ENCODE data around the gene GLYR1. TPM values are rescaled to one million over a fixed set of nuclear protein-coding genes. Genes with fewer than 3 reads are reported as not detected.

Gene GLYR1
- total RNA-seq, 1 donor from 2014 or later: 53.0 TPM

DNA sequence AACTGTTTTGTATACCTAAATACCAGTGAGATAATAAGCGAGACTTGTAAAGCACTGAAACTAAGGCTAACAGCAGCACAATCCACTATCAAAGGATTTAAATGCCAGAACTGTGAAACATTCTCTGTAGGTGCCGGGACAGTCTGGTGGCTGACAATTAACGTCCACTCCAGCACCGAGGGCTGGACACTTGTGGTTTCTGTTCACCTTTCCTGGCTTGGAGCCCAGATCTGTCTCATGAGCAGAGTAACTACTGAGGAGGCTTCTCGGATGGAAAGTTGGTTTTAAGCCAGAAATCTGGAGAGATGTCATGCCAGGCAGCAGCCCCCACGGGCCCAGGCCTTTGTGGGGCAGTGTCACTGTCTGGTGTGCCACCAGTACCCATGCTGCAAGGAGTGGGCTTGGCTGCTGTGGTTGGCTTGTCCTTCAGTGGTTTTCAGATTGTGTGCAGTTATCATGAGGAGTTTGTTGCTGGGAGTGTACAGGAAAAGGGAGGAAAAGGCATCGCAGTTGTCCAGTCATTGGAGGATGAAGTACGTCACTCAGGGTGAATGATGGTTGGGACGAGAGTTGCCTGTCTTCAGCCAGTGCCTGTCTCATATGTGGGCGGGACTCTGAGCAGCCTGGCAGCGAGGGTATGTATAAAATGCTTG, 35.7 kb upstream of the GLYR1 start:
- Mint-ChIP-seq H3K9me3 (no peaks in the 10 kb centered on the region), H3K36me3 (peaks cover 45% of the 10 kb centered on the region), H3K27ac (no peak overlapping the region), H3K27me3 (ENCODE audit: insufficient read depth, low read depth) (peaks cover 3% of the 10 kb centered on the region), H3K4me3 (no peak overlapping the region), H3K4me1 (no peaks in the 10 kb centered on the region)
- H3K79me2 ChIP-seq (ENCODE audit: low read depth): no peaks in the 10 kb centered on the region
- no peaks in the 10 kb centered on the region for H3K27me3 ChIP-seq
- no peak overlapping the region for H3K4me3 ChIP-seq
- no peaks in the 10 kb centered on the region for H3K9me3 ChIP-seq (ENCODE audit: low read depth)
- no peaks in the 10 kb centered on the region for H3K36me3 ChIP-seq
- TF ChIP-seq EZH2phosphoT487 (IDR thresholded peaks at IDR 0.05): no peak
- no peak for TF ChIP-seq EZH2 (IDR thresholded peaks at IDR 0.05)
- TF ChIP-seq CTCF (IDR thresholded peaks at IDR 0.05): no peak
- H3K27ac ChIP-seq: no peak overlapping the region
- no peak for DNase-seq (ENCODE audit: low spot score)
- no peaks in the 10 kb centered on the region for H3F3A ChIP-seq (ENCODE audit: low read depth)
- H3K9ac ChIP-seq: no peak overlapping the region
- H2AFZ ChIP-seq (replicated peaks): no peak overlapping the region
- H4K20me1 ChIP-seq (ENCODE audit: low read depth): no peaks in the 10 kb centered on the region
- H3K4me1 ChIP-seq: no peaks in the 10 kb centered on the region
- no peak overlapping the region for H3K4me2 ChIP-seq

GRCh38 chr16:4882000-4882632, 35.0 kb upstream of the GLYR1 start:
- Mint-ChIP-seq H3K27ac (no peak overlapping the region), H3K4me3 (no peak overlapping the region), H3K4me1 (no peaks in the 10 kb centered on the region), H3K27me3 (ENCODE audit: insufficient read depth, low read depth) (peaks cover 3% of the 10 kb centered on the region), H3K9me3 (no peaks in the 10 kb centered on the region), H3K36me3 (peaks cover 49% of the 10 kb centered on the region)
- TF ChIP-seq EZH2 (IDR thresholded peaks at IDR 0.05): no peak
- no peak for TF ChIP-seq EZH2phosphoT487 (IDR thresholded peaks at IDR 0.05)
- TF ChIP-seq CTCF (IDR thresholded peaks at IDR 0.05): no peak
- no peaks in the 10 kb centered on the region for H3K27me3 ChIP-seq
- no peaks in the 10 kb centered on the region for H3F3A ChIP-seq (ENCODE audit: low read depth)
- no peaks in the 10 kb centered on the region for H3K36me3 ChIP-seq
- H3K4me2 ChIP-seq: no peak overlapping the region
- H3K79me2 ChIP-seq (ENCODE audit: low read depth): no peaks in the 10 kb centered on the region
- no peak overlapping the region for H3K9ac ChIP-seq
- no peaks in the 10 kb centered on the region for H4K20me1 ChIP-seq (ENCODE audit: low read depth)
- no peak overlapping the region for H3K4me3 ChIP-seq
- no peak overlapping the region for H3K27ac ChIP-seq
- H2AFZ ChIP-seq (replicated peaks): no peak overlapping the region
- no peaks in the 10 kb centered on the region for H3K9me3 ChIP-seq (ENCODE audit: low read depth)
- H3K4me1 ChIP-seq: no peaks in the 10 kb centered on the region
- DNase-seq (ENCODE audit: low spot score): no peak

DNA sequence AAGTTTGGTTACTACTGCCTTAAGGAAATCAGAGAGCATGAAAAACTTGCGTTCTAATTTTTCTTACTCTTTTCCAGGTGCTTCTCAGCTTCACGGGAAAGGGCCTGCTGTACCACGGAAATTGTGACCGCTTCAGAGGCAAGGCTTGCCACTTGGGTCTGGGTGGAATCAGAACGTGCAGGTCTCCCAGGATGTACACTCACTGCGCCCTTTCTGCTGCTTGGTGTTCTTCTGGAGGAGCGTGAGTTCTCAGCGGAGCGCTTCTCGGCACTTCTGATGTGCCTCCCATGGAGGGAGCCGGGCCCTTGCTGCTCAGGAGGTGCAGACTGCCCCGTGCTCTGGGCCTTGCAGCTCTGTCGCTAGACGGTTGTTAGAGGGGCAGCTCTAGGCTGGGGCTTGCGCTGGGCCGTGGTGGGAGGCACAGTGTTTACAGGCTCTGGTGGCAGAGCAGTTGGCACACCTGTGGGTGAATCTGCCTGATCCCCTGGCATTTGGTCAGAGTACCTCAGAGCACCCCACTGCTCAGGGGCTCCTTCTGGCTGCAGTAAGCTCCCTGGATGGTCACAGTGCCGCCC, 33.0 kb upstream of the GLYR1 start:
- Histone ChIP-seq H3K36me3 (no peaks in the 10 kb centered on the region), H3K27ac (no peak overlapping the region)
- H3K36me3 Mint-ChIP-seq: peaks cover 41% of the 10 kb centered on the region

More for the DNA sequence above, 33.0 kb upstream of the GLYR1 start:
- H3F3A ChIP-seq (ENCODE audit: low read depth): no peaks in the 10 kb centered on the region
- H3K4me3 ChIP-seq: no peak overlapping the region
- DNase-seq (ENCODE audit: low spot score): no peak
- Mint-ChIP-seq H3K4me1 (no peaks in the 10 kb centered on the region), H3K9me3 (no peaks in the 10 kb centered on the region), H3K27me3 (ENCODE audit: insufficient read depth, low read depth) (peaks cover 7% of the 10 kb centered on the region), H3K27ac (no peak overlapping the region), H3K4me3 (no peak overlapping the region)
- H3K9ac ChIP-seq: no peak overlapping the region
- no peaks in the 10 kb centered on the region for H3K27me3 ChIP-seq
- H3K79me2 ChIP-seq (ENCODE audit: low read depth): no peaks in the 10 kb centered on the region
- no peak for TF ChIP-seq EZH2phosphoT487 (IDR thresholded peaks at IDR 0.05)
- no peak for TF ChIP-seq CTCF (IDR thresholded peaks at IDR 0.05)
- no peak for TF ChIP-seq EZH2 (IDR thresholded peaks at IDR 0.05)
- H3K9me3 ChIP-seq (ENCODE audit: low read depth): no peaks in the 10 kb centered on the region
- no peak overlapping the region for H2AFZ ChIP-seq (replicated peaks)
- H3K4me1 ChIP-seq: no peaks in the 10 kb centered on the region
- H4K20me1 ChIP-seq (ENCODE audit: low read depth): no peaks in the 10 kb centered on the region
- no peak overlapping the region for H3K4me2 ChIP-seq
